Measurements from ENCODE around the gene GMCL2.

DNA sequence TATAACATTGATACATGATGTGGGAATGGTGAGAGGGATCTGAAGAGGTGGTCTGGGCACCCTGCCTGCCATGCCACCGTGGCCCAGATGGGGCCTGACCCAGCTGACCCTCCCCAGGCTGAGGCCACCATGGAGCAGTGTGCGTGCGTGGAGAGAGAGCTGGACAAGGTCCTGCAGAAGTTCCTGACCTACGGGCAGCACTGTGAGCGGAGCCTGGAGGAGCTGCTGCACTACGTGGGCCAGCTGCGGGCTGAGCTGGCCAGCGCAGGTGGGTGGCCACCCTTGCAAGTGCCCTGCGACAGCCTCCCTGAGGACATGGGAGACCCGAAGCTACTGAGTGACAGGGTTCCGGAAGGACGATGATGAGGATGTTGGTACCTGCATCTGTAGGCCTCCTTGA, 49.2 kb downstream of the GMCL2 start:
- TF ChIP-seq, protein P1, sequence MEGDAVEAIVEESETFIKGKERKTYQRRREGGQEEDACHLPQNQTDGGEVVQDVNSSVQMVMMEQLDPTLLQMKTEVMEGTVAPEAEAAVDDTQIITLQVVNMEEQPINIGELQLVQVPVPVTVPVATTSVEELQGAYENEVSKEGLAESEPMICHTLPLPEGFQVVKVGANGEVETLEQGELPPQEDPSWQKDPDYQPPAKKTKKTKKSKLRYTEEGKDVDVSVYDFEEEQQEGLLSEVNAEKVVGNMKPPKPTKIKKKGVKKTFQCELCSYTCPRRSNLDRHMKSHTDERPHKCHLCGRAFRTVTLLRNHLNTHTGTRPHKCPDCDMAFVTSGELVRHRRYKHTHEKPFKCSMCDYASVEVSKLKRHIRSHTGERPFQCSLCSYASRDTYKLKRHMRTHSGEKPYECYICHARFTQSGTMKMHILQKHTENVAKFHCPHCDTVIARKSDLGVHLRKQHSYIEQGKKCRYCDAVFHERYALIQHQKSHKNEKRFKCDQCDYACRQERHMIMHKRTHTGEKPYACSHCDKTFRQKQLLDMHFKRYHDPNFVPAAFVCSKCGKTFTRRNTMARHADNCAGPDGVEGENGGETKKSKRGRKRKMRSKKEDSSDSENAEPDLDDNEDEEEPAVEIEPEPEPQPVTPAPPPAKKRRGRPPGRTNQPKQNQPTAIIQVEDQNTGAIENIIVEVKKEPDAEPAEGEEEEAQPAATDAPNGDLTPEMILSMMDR (IDR thresholded peaks at IDR 0.05; ENCODE audit: poor library complexity): no peak
- no peak for TF ChIP-seq EZH2 (IDR thresholded peaks at IDR 0.05; ENCODE audit: borderline replicate concordance)
